ENCODE measurements around the gene TMEM116.

DNA sequence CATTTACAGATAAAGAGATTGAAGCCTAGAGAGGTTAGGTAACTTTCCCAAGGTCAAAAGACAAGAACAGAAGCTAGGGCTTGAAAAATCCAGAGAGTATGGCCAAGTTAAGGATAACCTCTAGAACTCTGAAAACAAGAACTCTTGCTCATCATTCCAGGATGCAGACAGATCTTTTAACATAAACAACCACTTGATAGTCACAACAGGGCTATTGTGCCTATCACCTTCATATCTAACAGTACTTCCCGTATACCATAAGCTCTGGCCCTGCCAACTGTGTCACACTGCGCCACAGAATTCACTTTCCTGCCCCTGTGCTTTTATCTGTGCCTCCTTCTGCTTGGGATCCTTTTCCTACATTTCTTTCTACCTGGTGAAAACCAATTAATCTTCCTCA, 18.5 kb upstream of the TMEM116 start:
- TF ChIP-seq LARP7 (IDR thresholded peaks at IDR 0.05) (no peak), RFX5 (IDR thresholded peaks at IDR 0.05; ENCODE audit: low read depth, low read length) (no peak), SMAD1 (IDR thresholded peaks at IDR 0.05; ENCODE audit: low read depth, partially characterized antibody) (no peak), BCL11A (IDR thresholded peaks at IDR 0.05; ENCODE audit: low read depth, low read length) (no peak), SMARCA5 (IDR thresholded peaks at IDR 0.05) (no peak), EZH2 (IDR thresholded peaks at IDR 0.05; ENCODE audit: borderline replicate concordance, control insufficient read depth, low read depth, low read length) (no peak), SUZ12 (IDR thresholded peaks at IDR 0.05; ENCODE audit: unreplicated experiment) (no peak), POLR2A (IDR thresholded peaks at IDR 0.05; ENCODE audit: low read depth, low read length) (no peak), TAF1 (IDR thresholded peaks at IDR 0.05; ENCODE audit: borderline replicate concordance, low read depth, low read length) (no peak), BMI1 (IDR thresholded peaks at IDR 0.05; ENCODE audit: borderline replicate concordance) (no peak), POLR2AphosphoS5 (IDR thresholded peaks at IDR 0.05; ENCODE audit: low read length) (no peak)
- TF ChIP-seq, protein P1, sequence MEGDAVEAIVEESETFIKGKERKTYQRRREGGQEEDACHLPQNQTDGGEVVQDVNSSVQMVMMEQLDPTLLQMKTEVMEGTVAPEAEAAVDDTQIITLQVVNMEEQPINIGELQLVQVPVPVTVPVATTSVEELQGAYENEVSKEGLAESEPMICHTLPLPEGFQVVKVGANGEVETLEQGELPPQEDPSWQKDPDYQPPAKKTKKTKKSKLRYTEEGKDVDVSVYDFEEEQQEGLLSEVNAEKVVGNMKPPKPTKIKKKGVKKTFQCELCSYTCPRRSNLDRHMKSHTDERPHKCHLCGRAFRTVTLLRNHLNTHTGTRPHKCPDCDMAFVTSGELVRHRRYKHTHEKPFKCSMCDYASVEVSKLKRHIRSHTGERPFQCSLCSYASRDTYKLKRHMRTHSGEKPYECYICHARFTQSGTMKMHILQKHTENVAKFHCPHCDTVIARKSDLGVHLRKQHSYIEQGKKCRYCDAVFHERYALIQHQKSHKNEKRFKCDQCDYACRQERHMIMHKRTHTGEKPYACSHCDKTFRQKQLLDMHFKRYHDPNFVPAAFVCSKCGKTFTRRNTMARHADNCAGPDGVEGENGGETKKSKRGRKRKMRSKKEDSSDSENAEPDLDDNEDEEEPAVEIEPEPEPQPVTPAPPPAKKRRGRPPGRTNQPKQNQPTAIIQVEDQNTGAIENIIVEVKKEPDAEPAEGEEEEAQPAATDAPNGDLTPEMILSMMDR (IDR thresholded peaks at IDR 0.05 in 2 of 3, conservative IDR thresholded peaks at IDR 0.05 in 1 of 3; ENCODE audit: control insufficient read depth in 2 of 3, extremely low read depth in 1 of 3, insufficient read depth in 1 of 3, low read depth in 3 of 3, low read length in 3 of 3) = no peak
- TF ChIP-seq, protein P2, sequence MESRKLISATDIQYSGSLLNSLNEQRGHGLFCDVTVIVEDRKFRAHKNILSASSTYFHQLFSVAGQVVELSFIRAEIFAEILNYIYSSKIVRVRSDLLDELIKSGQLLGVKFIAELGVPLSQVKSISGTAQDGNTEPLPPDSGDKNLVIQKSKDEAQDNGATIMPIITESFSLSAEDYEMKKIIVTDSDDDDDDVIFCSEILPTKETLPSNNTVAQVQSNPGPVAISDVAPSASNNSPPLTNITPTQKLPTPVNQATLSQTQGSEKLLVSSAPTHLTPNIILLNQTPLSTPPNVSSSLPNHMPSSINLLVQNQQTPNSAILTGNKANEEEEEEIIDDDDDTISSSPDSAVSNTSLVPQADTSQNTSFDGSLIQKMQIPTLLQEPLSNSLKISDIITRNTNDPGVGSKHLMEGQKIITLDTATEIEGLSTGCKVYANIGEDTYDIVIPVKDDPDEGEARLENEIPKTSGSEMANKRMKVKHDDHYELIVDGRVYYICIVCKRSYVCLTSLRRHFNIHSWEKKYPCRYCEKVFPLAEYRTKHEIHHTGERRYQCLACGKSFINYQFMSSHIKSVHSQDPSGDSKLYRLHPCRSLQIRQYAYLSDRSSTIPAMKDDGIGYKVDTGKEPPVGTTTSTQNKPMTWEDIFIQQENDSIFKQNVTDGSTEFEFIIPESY (IDR thresholded peaks at IDR 0.05) = no peak

All from GM12878 (cell line).